HG02610 (cell line): Measurements from ENCODE around the gene GFOD2.
"Not testable (repeated sequence)": the region's sequence is repeated elsewhere in the genome, so short reads cannot be mapped to it uniquely, and the experiment has no call there.

Experiments
- ATAC-seq: cut with Tn5 transposase; IDR thresholded peaks from one replicate; pipeline ENCODE4 v1.9.1; 2021; ENCODE audit warnings: mild to moderate bottlenecking, moderate library complexity; ENCODE audit not compliant: unreplicated experiment

GFOD2 gene

GRCh38 chr16:67719048-67719777 lies at the start of gene GFOD2:
Gene GFOD2 (minus strand): TSS chr16:67719316. CDS start chr16:67685715, 33,601 bp downstream.
- ATAC-seq: peak; percentile 76

GRCh38 chr16:67767953-67768352 lies 48.8 kb upstream of the GFOD2 start:
- ATAC-seq: no peak

GRCh38 chr16:67766291-67766690 lies 47.2 kb upstream of the GFOD2 start:
- no peak for ATAC-seq

GRCh38 chr16:67764158-67764667 lies 45.1 kb upstream of the GFOD2 start:
- ATAC-seq: no peak

GRCh38 chr16:67763066-67763465 lies 44.0 kb upstream of the GFOD2 start:
- no peak for ATAC-seq

- no peak for ATAC-seq
Measured at GRCh38 chr16:67762385-67762784, 43.3 kb upstream of the GFOD2 start.

GRCh38 chr16:67761924-67762323 lies 42.8 kb upstream of the GFOD2 start:
- ATAC-seq: no peak

- ATAC-seq: no peak
Measured at GRCh38 chr16:67760956-67761230, 41.8 kb upstream of the GFOD2 start.

GRCh38 chr16:67760206-67760955 lies 41.3 kb upstream of the GFOD2 start:
- ATAC-seq: no peak

GRCh38 chr16:67758966-67759365 lies 39.9 kb upstream of the GFOD2 start:
- ATAC-seq: no peak

GRCh38 chr16:67758006-67758405 lies 38.9 kb upstream of the GFOD2 start:
- ATAC-seq: no peak

- no peak for ATAC-seq
Measured at GRCh38 chr16:67752641-67753040, 33.5 kb upstream of the GFOD2 start.

- not testable (repeated sequence) for ATAC-seq
Measured at GRCh38 chr16:67751331-67751730, 32.2 kb upstream of the GFOD2 start.

GRCh38 chr16:67750466-67750865 lies 31.4 kb upstream of the GFOD2 start:
- ATAC-seq: peak; percentile 69

GRCh38 chr16:67749436-67750078 lies 30.4 kb upstream of the GFOD2 start:
- ATAC-seq: no peak

- no peak for ATAC-seq
Measured at GRCh38 chr16:67748834-67749233, 29.7 kb upstream of the GFOD2 start.

GRCh38 chr16:67746846-67747245 lies 27.7 kb upstream of the GFOD2 start:
- ATAC-seq: no peak

GRCh38 chr16:67741118-67741517 lies 22.0 kb upstream of the GFOD2 start:
- ATAC-seq: no peak

GRCh38 chr16:67740391-67740790 lies 21.3 kb upstream of the GFOD2 start:
- ATAC-seq: no peak

- ATAC-seq: no peak
Measured at GRCh38 chr16:67736858-67737257, 17.7 kb upstream of the GFOD2 start.

GRCh38 chr16:67734731-67735201 lies 15.7 kb upstream of the GFOD2 start:
- no peak for ATAC-seq
